Hepatocyte (in vitro differentiated cells): Measurements from ENCODE around the gene GPRIN1. TPM values are rescaled to one million over a fixed set of nuclear protein-coding genes. Genes with fewer than 3 reads are reported as not detected.

Source experiments
- DNase-seq: peaks from one replicate; pipeline ENCODE4 v3.0.0-alpha.2; 2016; ENCODE audit warnings: low spot score
- H2AFZ ChIP-seq: fragments of 200-600 bp; sonication (generic); 2 replicates; pipeline ENCODE4 v1.6.0; 2016; ENCODE audit warnings: antibody characterized with exemption, mild to moderate bottlenecking
- H3K27ac ChIP-seq: fragments of 200-600 bp; sonication (generic); 2 replicates; pipeline ENCODE4 v1.5.1; 2016; ENCODE audit warnings: mild to moderate bottlenecking
- H3K27me3 ChIP-seq: fragments of 200-600 bp; sonication (generic); 2 replicates; pipeline ENCODE4 v1.6.1; 2016
- H3K36me3 ChIP-seq: fragments of 200-600 bp; sonication (generic); replicated peaks from 2 replicates; pipeline ENCODE4 v1.5.1; 2016; ENCODE audit warnings: low read depth; ENCODE audit not compliant: insufficient read depth
- H3K4me1 ChIP-seq: fragments of 200-600 bp; sonication (generic); 2 replicates; pipeline ENCODE4 v1.5.1; 2016; ENCODE audit warnings: mild to moderate bottlenecking, moderate library complexity; ENCODE audit not compliant: insufficient read depth
- H3K4me2 ChIP-seq: fragments of 200-600 bp; sonication (generic); 2 replicates; pipeline ENCODE4 v1.6.0; 2016
- H3K4me3 ChIP-seq: fragments of 200-600 bp; sonication (generic); 2 replicates; pipeline ENCODE4 v1.5.1; 2016; ENCODE audit warnings: mild to moderate bottlenecking
- H3K79me2 ChIP-seq: fragments of 200-600 bp; sonication (generic); 2 replicates; pipeline ENCODE4 v1.6.0; 2017; ENCODE audit warnings: mild to moderate bottlenecking
- H3K9me2 ChIP-seq: fragments of 200-600 bp; sonication (generic); replicated peaks from 2 replicates; pipeline ENCODE4 v1.6.0; 2017; ENCODE audit warnings: mild to moderate bottlenecking; ENCODE audit not compliant: insufficient read depth
- H3K9me3 ChIP-seq: fragments of 200-600 bp; sonication (generic); 2 replicates; pipeline ENCODE4 v1.5.1; 2016; ENCODE audit warnings: low read depth, mild to moderate bottlenecking
- H4K20me1 ChIP-seq: fragments of 200-600 bp; sonication (generic); 2 replicates; pipeline ENCODE4 v1.6.0; 2016; ENCODE audit warnings: mild to moderate bottlenecking; ENCODE audit not compliant: insufficient read depth, poor library complexity, severe bottlenecking
- EZH2 ChIP-seq: fragments of 200-600 bp; sonication (generic); IDR thresholded peaks from 2 replicates; pipeline ENCODE4 v1.6.1; 2016; ENCODE audit warnings: antibody characterized with exemption, mild to moderate bottlenecking, borderline replicate concordance
- EZH2phosphoT487 ChIP-seq: fragments of 200-600 bp; sonication (generic); IDR thresholded peaks from one replicate; pipeline ENCODE4 v1.6.1; 2018; ENCODE audit warnings: antibody characterized with exemption, mild to moderate bottlenecking, low read depth, moderate library complexity; ENCODE audit not compliant: unreplicated experiment, severe bottlenecking
- WGBS: methylation state at CpG from one replicate; pipeline ENCODE4 v1.1.6; 2016; ENCODE audit warnings: low lambda C conversion rate; ENCODE audit errors: missing lambda C conversion rate; 5-methylcytosine and 5-hydroxymethylcytosine counted together
- polyA plus RNA-seq: library from polyadenylated mRNA; unstranded; fragments of >200 nt; fragmentation: Nextera tagmentation; extraction: Ambion mirVana; gene quantifications from 2 replicates; pipeline ENCODE4 v1.2.1, GENCODE V29; 2016
- total RNA-seq: library from RNA; depleted of rRNA; stranded (reverse); fragments of >200 nt; gene quantifications from 2 replicates; pipeline ENCODE4 v1.2.3, GENCODE V29; 2014
- TF ChIP-seq, protein P1 (sequence below): fragments of 200-600 bp; sonication (generic); IDR thresholded peaks from 2 replicates; pipeline ENCODE4 v1.5.1; 2016; ENCODE audit warnings: antibody characterized with exemption, mild to moderate bottlenecking; ENCODE audit not compliant: poor library complexity

The GPRIN1 gene
- total RNA-seq (1.4 and 1.6 TPM in 2 replicates), polyA plus RNA-seq (2.2 and 3.9 TPM in 2 replicates)

GRCh38 chr5:176609724-176610434 lies at the start of gene GPRIN1:
TSS of gene GPRIN1 (minus strand) at chr5:176610156. CDS start at chr5:176599834, 10,322 bp downstream.
- Histone ChIP-seq H3K4me1 (no peaks in the 10 kb centered on the region), H3K27me3 (no peaks in the 10 kb centered on the region), H3K36me3 (no peaks in the 10 kb centered on the region), H3K4me2 (peak within 1 kb of the TSS; percentile 98), H3K9me2 (no peaks in the 10 kb centered on the region), H3K4me3 (peak within 1 kb of the TSS; percentile 45), H4K20me1 (no peaks in the 10 kb centered on the region), H3K9me3 (no peaks in the 10 kb centered on the region), H3K27ac (no peak within 1 kb of the TSS), H3K79me2 (no peaks in the 10 kb centered on the region), H2AFZ (no peak within 1 kb of the TSS)
- DNase-seq = peak; percentile 85
- TF ChIP-seq, protein P1, sequence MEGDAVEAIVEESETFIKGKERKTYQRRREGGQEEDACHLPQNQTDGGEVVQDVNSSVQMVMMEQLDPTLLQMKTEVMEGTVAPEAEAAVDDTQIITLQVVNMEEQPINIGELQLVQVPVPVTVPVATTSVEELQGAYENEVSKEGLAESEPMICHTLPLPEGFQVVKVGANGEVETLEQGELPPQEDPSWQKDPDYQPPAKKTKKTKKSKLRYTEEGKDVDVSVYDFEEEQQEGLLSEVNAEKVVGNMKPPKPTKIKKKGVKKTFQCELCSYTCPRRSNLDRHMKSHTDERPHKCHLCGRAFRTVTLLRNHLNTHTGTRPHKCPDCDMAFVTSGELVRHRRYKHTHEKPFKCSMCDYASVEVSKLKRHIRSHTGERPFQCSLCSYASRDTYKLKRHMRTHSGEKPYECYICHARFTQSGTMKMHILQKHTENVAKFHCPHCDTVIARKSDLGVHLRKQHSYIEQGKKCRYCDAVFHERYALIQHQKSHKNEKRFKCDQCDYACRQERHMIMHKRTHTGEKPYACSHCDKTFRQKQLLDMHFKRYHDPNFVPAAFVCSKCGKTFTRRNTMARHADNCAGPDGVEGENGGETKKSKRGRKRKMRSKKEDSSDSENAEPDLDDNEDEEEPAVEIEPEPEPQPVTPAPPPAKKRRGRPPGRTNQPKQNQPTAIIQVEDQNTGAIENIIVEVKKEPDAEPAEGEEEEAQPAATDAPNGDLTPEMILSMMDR = peak; percentile 33
- no peak for TF ChIP-seq EZH2phosphoT487
- WGBS = 2% methylated on average over 15 of the region's 101 CpGs

GRCh38 chr5:176659512-176659839 lies 49.5 kb upstream of the GPRIN1 start:
- no peaks in the 10 kb centered on the region for H3K79me2 ChIP-seq
- 90% methylated on average over 3 of the region's 7 CpGs for WGBS
- H3K9me2 ChIP-seq = no peaks in the 10 kb centered on the region
- no peaks in the 10 kb centered on the region for H3K27me3 ChIP-seq
- H3K9me3 ChIP-seq = no peaks in the 10 kb centered on the region
- H3K4me2 ChIP-seq = no peak overlapping the region
- no peaks in the 10 kb centered on the region for H3K4me1 ChIP-seq
- DNase-seq = no peak
- no peak overlapping the region for H2AFZ ChIP-seq
- H3K27ac ChIP-seq = no peak overlapping the region
- H3K36me3 ChIP-seq = no peaks in the 10 kb centered on the region
- no peaks in the 10 kb centered on the region for H4K20me1 ChIP-seq
- no peak overlapping the region for H3K4me3 ChIP-seq
- TF ChIP-seq EZH2 (no peak), EZH2phosphoT487 (no peak)
- TF ChIP-seq, protein P1 = no peak

DNA sequence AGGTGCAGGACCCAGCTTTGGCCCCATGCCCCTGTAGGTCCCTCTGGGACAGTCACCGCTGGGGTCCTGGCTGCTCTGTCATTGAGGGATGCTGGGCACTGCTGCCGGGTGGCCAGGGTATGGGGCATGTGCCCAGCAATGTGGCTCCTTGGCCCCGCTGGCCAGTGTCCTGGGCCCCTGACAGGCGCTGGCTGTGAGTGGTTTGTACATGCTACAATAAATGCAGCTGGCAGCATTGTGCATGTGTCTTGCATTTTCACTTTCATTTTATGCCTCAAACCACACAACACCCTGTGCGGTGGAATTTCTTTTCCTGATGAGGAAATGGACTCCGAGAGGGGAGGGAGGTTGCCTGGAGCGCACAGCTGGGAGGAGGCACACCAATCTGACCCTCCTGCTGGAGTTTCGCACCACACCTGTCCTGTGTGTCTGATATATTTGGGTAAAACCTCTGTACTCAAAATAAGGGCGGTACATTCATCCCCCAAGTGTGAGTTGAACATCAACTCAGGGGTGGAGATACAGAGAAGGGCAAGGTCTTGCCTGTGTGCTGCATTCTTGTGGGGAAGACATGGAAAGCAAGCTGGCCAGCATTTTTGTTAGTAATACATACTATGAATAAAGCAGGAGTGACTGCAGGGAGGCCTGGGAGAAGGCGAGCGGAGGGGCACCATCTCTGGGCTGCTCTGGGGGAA lies 49.0 kb upstream of the GPRIN1 start:
- Histone ChIP-seq H3K4me1 (no peaks in the 10 kb centered on the region), H3K4me2 (no peak overlapping the region), H3K9me3 (no peaks in the 10 kb centered on the region), H3K27ac (no peak overlapping the region), H3K79me2 (no peaks in the 10 kb centered on the region), H3K4me3 (no peak overlapping the region), H3K9me2 (no peaks in the 10 kb centered on the region), H3K36me3 (no peaks in the 10 kb centered on the region), H3K27me3 (no peaks in the 10 kb centered on the region), H2AFZ (no peak overlapping the region), H4K20me1 (no peaks in the 10 kb centered on the region)
- WGBS = 84% methylated on average over 11 of the region's 11 CpGs
- TF ChIP-seq EZH2 = no peak
- no peak for TF ChIP-seq EZH2phosphoT487
- TF ChIP-seq, protein P1 = no peak
- no peak for DNase-seq
